Glomerular visceral epithelial cell (primary cell): ENCODE results near the gene ZNF865.

Source experiments
- DNase-seq: peaks from one replicate; pipeline ENCODE4 v3.0.0-alpha.2; 2016; ENCODE audit errors: extremely low spot score

ZNF865 gene

GRCh38 chr19:55644842-55645511 lies 39.5 kb downstream of the ZNF865 start:
- peak; percentile 62 for DNase-seq

GRCh38 chr19:55645512-55645881 lies 40.0 kb downstream of the ZNF865 start:
- DNase-seq = no peak

DNA sequence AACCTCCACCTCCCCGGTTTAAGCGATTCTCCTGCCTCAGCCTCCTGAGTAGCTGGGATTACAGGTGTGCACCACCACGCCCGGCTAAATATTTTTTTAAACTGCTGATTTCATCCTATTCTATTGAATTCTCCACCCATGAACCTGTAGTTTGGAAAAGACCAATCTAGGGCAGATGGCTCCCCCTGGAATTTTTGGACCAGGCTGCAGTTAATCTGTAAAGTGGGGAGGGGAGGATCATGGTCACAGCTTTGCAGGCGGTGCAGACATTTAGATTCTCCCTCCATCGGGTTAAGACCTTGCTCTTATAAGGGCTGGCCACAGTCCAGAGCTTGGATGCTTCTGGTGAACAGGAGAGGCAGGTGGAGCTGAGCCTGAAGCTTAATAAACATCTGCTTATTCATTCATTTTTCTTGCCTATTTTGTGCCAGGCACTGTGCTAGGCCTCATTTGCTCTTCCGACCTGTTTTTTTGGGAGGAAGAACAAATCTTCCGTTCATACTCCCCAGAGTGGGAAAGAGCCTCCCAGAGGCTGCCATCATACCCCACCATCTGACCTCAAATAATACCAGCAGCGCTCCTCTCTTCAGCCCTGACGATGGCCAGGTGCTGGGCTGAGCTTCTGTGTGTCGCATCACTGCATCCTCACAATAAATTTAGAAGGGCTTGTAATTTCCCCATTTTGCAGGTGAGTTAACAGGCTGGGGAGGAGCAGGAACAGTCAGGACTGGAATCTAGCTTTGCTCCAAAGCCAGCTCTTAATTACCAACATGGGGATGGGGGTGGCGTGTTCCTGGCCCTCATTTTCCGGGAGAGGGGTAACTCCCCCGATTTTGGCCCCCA lies 41.7 kb downstream of the ZNF865 start:
- no peak for DNase-seq

DNA sequence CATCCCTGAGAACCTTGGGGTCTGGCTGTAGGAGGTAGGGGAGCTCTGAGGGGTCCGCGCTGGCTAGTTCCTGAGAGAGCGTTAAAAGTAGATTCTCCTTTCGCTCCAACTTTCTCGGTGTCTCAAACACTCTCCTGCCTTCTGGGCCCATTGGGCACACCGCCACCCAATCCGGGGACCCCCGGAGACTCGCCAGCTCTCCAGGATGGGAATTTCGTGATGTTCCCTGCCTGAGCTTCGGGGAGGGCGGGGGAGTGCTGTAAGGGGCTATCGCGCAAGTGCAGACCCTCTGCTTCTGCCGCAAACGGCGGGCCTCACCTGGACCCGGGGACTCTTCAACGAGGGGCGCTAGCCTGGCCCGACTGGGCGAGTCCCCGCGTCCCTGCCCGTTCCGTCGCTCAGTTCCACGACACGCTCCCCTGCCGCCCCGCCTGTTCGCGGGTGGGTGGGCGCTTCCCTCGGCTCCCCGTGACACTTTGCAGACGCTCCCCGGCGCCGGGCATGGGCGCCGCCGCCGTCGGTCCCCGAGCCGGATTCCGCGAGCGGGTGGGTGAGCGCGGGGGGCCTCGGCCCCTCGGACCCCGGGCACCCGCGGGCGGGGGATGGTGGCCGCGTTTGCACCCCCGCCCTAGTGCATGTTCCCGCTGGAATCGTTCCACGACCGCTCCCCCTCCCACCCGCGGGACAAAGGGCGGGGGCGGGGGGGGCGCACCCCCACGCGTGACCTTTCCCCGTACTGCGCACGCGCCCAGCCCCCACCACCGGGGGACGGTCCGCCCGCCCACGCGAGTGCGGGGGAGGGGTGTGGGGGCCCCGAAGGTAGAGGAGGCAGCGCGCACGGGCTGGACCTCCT lies 42.5 kb downstream of the ZNF865 start, which contains the start of gene CCDC106:
TSS of gene CCDC106 (plus strand) at position 481 of the 853 bp plus-strand sequence. CDS start 835 bp downstream, outside the sequence.
- DNase-seq = peak; percentile 70

DNA sequence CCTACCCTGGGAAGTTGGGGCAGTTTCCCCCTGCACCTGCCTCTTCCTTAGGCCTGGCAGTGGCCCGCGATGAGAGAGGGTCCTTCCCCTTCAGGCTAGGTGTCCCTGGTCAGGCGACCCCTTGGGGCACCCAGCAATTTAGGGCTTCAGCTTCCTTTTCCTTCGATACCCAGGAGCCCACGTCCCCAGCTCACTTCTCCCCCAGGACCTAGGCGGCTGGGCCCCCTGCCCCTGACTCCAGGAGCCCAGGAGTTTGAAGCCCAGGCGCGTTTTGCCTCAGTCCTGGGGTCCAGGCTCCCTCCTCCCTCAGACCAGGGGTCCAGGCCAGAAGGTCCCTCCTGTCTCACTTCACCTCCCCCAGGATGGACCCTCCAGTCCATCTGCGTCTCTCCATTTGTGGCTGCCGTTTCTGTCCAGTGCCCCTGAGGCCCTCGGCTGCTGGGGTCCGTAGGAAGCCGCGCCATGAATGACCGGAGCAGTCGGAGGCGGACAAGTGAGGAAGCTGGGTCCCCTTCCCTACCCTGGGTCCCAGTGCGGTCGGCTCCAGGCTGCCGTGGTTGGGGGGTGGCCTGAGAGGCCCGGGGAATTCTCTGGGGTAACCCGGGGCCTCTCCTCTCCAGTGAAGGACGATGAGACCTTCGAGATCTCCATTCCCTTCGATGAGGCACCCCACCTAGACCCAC lies 43.3 kb downstream of the ZNF865 start:
- no peak for DNase-seq

DNA sequence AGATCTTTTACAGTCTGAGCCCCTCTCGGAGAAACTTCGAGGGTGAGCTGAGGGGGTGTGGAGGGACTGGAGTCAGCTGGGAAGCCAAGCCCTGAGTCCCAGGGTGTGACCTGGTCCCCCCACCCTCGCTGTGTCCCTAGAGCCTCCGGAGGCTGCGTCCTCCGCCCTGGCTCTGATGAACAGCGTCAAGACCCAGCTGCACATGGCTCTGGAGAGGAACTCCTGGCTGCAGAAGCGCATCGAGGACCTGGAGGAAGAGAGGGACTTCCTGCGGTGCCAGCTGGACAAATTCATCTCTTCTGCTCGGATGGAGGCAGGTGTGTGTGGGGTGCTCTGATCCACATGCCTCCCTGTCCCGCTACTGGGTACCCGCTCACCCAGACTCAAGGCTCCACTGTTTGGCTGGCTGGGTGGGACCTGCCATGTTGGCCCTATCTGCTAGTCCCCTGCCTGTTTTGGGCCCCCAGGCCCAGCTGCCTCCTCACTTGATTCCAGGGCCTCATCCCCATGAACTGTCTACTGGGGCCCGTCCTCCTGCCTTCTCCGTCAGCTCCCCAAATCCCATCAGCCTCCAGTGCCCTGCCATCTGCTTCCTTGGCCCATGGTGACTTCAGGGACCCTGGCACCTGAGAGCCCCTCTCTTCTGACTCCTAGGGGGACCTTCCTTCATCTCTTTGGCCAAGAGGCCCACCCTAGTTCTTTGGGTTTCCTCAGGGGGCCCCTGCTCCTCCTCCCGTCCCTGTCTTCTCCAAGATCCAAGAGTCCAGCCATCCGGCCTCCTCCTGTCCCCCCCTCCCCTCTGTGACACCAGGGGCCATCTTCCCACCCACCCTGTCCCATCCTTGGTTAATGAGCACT lies 44.0 kb downstream of the ZNF865 start:
- no peak for DNase-seq

- no peak for DNase-seq
Measured at GRCh38 chr19:55650126-55650557, 44.7 kb downstream of the ZNF865 start.

DNA sequence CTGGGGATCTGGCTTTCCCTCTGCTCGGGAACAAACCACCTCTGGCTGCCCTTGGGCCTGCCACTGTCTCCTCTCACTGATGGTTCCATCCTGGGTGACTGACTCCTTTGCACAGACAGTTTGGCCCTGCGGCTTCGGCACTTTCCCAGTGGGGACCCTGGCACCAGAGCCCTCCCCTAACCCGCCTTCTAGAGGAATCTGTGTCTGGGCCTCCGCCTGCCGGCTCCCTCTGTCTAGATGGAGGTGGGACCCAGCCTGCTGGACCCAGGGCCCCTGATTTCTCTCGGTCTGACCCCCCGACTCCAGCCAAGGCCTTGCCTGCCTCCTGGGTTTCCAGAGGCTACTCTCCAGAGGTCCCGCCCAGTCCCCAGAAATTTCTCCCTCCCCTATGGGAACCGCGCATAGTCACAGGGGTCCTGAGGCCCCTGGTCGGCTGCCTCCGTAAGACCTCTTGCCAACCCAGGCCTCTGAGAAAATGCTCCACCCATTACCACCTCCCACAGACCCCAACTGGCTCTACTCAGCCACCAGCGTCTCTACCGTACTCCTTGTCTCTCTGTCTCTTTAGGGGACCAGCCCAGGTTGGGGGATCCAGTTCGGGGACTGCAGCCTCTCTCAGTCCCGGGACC lies 45.3 kb downstream of the ZNF865 start:
- DNase-seq = no peak

DNA sequence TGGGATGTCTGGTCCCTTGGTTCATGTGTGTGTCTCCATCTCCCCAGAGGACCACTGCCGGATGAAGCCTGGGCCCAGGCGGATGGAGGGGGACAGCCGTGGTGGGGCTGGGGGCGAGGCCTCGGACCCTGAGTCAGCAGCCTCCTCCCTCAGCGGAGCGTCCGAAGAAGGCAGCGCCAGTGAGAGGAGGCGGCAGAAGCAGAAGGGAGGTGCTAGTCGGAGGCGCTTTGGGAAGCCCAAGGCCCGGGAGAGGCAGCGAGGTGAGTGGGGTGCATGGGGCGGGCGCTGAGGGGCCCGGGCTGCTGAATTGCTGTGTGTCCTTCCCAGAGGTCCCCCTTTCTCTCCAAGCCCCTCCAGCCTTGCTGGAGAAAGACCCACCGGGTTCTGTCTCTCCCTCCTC lies 45.8 kb downstream of the ZNF865 start:
- no peak for DNase-seq

DNA sequence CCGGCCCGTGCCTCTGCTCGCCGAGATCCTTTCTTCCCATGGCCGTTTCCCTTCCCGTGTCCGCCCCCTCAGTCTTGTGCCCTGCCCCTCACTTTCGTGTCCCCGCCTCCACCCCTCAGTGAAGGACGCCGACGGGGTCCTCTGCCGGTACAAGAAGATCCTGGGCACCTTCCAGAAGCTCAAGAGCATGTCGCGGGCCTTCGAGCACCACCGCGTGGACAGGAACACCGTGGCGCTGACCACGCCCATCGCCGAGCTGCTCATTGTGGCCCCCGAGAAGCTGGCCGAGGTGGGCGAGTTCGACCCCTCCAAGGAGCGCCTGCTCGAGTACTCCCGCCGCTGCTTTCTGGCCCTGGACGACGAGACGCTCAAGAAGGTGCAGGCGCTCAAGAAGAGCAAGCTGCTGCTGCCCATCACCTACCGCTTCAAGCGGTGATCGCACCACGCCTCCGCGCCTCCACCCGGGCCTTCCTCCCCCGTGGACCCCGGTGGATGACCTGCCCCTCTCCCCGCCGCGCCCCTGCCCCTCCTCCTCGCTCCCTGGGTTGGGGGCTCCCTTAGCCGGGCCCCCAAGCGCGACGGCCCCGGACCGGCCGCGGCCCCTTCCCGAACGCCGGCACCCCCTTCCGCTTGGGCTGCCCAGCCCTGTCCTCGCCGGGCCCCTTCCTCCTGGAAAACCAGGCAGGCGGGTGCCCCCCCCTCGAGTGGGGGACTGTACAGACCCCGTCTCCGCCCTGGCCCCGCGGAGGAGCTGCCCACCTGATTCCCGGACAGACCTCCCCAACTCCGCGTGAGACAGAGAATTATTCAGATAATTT lies 47.1 kb downstream of the ZNF865 start:
- no peak for DNase-seq

GRCh38 chr19:55653651-55654322 lies 48.3 kb downstream of the ZNF865 start:
- DNase-seq = peak; percentile 100

DNA sequence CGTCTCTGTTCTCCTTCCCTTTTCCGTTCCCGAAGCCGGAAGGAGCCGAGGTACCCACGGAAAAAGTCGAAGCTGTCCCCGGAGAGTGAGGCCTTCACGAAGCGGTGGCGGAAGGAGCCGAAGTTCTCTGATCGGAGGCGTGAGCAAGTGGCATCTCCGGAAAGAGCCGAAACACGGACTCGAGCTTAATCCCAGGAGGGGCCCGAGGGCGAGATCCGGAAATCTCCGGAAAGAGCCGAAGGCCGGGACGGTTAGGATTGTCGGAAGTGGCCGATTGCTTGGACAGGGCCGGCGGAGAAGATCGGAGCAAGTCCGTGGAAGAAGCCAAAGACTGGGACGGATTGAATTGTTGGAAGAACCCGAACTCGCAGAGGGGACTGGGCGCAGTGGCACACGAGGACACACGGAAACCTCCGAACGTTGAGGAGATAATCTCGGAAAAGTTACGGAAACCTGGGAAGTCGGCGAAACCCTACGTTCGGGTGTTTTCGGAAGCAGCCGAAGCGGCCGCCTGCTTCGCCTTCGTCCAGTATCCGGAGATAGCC lies 48.9 kb downstream of the ZNF865 start:
- peak; percentile 100 for DNase-seq

- peak; percentile 98 for DNase-seq
Measured at GRCh38 chr19:55654868-55655647, 49.6 kb downstream of the ZNF865 start, which contains the start of gene U2AF2. Gene U2AF2, plus strand, starts transcription at chr19:55655035. Its CDS starts 70 bp downstream, at chr19:55655105.

DNA sequence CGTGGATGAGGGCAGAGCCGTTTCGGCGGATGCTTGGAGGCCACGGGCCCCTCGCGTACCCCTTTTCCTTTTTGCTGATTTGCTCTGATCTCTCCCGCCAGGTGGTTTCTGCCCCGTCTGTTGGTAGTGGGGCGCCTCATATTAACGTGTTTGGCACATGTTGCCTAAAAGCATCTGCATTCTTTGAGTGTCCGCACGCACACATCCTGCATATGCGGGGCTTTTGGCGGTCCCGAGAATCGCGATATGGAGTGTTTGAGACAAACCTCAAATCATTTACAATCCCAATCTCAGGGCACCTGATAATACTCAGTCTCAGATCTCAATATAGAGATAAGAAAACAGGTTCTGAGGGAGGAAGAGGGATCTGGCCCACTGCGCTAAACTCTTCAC lies 50.2 kb downstream of the ZNF865 start:
- DNase-seq = no peak

GRCh38 chr19:55656552-55656951 lies 51.1 kb downstream of the ZNF865 start:
- DNase-seq = no peak

DNA sequence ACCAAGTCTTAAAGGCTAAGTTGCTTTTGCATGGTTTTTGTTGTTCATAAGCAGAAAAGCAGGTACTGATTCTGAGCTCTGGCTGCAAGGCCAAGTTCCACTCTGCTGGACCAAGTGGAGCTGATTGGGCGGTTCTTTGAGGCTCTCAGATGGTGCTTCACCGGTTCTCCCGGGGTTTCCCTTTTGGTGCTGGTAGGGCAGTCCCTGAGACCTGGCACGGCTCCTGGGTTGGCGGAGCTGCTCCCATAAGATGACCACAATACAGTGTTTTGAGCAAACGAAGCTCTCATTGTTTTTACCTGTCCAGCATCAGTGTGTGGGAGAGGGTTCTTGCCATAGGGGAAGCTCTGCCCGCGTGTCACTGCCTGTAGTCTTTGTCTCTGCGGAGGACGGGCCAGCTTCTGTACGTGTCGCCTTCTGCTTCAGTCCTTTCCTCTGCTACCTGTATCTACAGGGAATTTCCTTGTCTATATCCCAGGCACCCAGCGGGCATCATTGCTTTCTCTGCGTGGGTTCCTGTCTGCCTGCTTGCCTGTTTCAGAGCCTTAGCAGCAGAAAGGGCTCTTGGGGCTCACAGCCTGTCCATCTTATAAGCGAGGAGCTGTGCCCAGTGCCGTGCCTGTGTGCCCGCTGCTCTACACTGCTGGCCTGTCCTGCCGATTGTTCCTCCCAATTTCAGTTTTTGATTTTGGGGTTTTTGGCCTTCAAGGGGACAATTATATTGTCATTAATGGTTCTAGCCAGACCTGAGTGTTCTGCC lies 51.7 kb downstream of the ZNF865 start:
- no peak for DNase-seq
